Nephron (organoid): ENCODE data around the gene POR.

Experiments
- H3K27ac Mint-ChIP-seq, 3 experiments: 2 replicates each; pipeline ENCODE4 v1.8.0; 2020; ENCODE audit warnings: mixed read lengths in 3 of 3, mild to moderate bottlenecking in 2 of 3, moderate library complexity in 1 of 3
- H3K27me3 Mint-ChIP-seq: 2 replicates; pipeline ENCODE4 v1.8.0; 2021; ENCODE audit warnings: low read depth, mild to moderate bottlenecking, moderate library complexity, mixed read lengths
- H3K36me3 Mint-ChIP-seq: 2 replicates; pipeline ENCODE4 v1.8.0; 2020; ENCODE audit warnings: low read depth, mixed read lengths
- H3K4me1 Mint-ChIP-seq: 2 replicates; pipeline ENCODE4 v1.8.0; 2020; ENCODE audit warnings: mixed read lengths
- H3K4me3 Mint-ChIP-seq, 3 experiments: 2 replicates each; pipeline ENCODE4 v1.8.0; 2020; ENCODE audit warnings: mild to moderate bottlenecking in 3 of 3, mixed read lengths in 3 of 3, moderate library complexity in 2 of 3
- H3K9me3 Mint-ChIP-seq: 2 replicates; pipeline ENCODE4 v1.8.0; 2020; ENCODE audit warnings: mixed read lengths
- TF ChIP-seq, protein P1 (sequence below), 3 experiments: fragments of 200-600 bp; sonication (generic); IDR thresholded peaks; one replicate each; pipeline ENCODE4 v1.5.0; 2021; ENCODE audit warnings: antibody characterized with exemption in 3 of 3; ENCODE audit not compliant: unreplicated experiment in 3 of 3

Gene POR

DNA sequence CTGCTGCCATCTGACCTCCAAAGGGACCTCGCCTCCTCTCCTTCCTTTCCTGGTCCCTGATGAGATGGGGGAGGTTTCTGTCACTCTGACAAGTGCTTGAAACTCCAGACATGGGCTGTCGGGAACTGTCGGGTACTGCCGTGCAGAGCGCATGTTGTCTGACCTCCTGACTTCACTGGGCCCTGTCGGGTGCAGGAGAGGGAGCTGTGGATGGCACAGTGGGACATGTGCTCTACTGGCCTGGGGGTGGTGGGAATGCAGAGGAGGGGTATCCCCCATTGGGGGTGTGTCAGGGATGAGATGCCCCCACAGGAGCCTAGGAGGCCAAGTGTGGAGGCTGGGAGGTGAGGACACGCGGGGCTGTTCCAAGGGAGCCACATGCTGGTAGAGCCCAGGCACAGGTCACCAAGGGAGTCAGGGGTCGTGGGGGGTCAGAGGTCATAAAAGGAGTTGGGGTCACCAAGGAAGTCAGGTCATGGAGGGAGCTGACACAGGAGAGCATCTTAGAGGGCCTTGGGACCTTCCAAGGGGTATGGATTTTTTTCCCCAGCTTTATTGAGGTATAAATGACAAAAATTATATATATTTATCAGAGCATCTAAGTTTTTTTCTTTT lies 48.5 kb downstream of the POR start:
- H3K4me3 Mint-ChIP-seq = peak overlapping the region in 2 of 3 experiments; percentile 39 to 54
- peak overlapping the region; percentile 39 to 78 (median 78) for H3K27ac Mint-ChIP-seq
- TF ChIP-seq, protein P1, sequence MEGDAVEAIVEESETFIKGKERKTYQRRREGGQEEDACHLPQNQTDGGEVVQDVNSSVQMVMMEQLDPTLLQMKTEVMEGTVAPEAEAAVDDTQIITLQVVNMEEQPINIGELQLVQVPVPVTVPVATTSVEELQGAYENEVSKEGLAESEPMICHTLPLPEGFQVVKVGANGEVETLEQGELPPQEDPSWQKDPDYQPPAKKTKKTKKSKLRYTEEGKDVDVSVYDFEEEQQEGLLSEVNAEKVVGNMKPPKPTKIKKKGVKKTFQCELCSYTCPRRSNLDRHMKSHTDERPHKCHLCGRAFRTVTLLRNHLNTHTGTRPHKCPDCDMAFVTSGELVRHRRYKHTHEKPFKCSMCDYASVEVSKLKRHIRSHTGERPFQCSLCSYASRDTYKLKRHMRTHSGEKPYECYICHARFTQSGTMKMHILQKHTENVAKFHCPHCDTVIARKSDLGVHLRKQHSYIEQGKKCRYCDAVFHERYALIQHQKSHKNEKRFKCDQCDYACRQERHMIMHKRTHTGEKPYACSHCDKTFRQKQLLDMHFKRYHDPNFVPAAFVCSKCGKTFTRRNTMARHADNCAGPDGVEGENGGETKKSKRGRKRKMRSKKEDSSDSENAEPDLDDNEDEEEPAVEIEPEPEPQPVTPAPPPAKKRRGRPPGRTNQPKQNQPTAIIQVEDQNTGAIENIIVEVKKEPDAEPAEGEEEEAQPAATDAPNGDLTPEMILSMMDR (IDR thresholded peaks at IDR 0.05; ENCODE audit: unreplicated experiment in 3 of 3) = no peak
- no peaks in the 10 kb centered on the region for H3K9me3 Mint-ChIP-seq
- H3K27me3 Mint-ChIP-seq = peaks cover 3% of the 10 kb centered on the region
- H3K4me1 Mint-ChIP-seq = peaks cover 52% of the 10 kb centered on the region
- peaks cover 23% of the 10 kb centered on the region for H3K36me3 Mint-ChIP-seq

DNA sequence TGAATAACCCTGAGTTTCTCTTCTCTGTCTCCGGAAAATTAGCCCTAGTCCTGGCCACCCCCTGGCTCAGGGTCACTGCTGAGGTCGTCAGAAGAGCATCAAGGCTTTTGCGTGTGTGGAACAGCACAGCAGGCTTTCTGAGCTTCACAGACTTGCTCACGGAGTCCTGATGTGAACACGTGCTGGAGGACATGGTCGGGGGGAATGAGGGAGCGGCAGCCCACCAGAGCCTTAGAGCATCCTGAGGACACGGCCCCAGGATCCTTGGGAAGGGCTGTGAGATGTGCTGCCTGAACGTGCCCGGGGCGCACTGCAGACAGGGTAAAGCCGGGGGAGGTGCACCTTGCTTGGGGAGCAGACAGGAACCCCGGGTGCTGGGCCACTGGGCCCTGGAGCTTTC lies 50.7 kb downstream of the POR start:
- H3K9me3 Mint-ChIP-seq = no peaks in the 10 kb centered on the region
- peaks cover 18% of the 10 kb centered on the region for H3K36me3 Mint-ChIP-seq
- H3K4me1 Mint-ChIP-seq = peaks cover 67% of the 10 kb centered on the region
- TF ChIP-seq, protein P1 (IDR thresholded peaks at IDR 0.05; ENCODE audit: unreplicated experiment in 3 of 3) = no peak
- H3K27ac Mint-ChIP-seq = peak overlapping the region; percentile 70 to 89 (median 87)
- H3K27me3 Mint-ChIP-seq = peaks cover 3% of the 10 kb centered on the region
- H3K4me3 Mint-ChIP-seq = peak overlapping the region in 1 of 3 experiments; percentile 37

DNA sequence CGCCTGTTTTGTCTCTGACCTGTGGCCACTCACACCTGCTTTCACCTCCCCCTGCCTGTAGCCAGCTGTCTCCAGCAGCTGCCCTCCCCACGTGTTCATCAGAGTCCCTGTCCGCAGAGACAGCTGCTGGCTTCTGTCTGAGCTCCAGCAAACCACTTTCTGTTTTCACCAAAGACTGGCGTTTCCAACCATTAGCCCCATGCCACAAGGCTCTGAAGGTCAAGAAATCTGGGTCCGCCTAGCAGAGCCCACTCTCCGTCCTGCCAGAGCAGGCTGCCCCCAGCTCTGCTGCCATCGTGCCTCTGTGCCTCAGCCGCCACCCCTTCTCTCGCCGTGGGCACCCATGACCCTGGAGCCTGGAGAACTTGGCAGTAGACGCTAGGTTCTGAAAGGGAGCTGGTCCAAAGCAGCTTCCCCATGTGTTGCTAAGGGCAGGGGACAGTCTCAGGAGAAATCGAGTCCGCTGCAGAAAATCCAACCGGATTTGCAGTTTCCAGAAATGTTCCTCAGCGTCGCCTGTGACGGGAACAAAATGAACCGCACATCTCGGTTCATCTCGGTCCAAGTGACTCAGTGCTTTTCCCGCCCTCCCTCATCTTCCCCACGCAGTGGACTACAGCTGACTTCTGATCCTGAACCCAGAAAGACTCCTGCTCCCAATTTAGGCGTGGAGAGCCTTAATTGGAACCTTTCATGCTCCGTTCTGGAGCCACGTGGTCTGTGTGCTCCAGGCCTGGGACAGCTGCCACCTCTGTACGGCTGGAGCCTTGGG lies 51.4 kb downstream of the POR start:
- Mint-ChIP-seq H3K27ac (peak overlapping the region; percentile 70 to 89 (median 87)), H3K27me3 (peaks cover 3% of the 10 kb centered on the region), H3K4me1 (peaks cover 67% of the 10 kb centered on the region), H3K36me3 (peaks cover 16% of the 10 kb centered on the region), H3K9me3 (no peaks in the 10 kb centered on the region), H3K4me3 (peak overlapping the region in 1 of 3 experiments; percentile 24)
- TF ChIP-seq, protein P1 (IDR thresholded peaks at IDR 0.05; ENCODE audit: unreplicated experiment in 3 of 3) = no peak

DNA sequence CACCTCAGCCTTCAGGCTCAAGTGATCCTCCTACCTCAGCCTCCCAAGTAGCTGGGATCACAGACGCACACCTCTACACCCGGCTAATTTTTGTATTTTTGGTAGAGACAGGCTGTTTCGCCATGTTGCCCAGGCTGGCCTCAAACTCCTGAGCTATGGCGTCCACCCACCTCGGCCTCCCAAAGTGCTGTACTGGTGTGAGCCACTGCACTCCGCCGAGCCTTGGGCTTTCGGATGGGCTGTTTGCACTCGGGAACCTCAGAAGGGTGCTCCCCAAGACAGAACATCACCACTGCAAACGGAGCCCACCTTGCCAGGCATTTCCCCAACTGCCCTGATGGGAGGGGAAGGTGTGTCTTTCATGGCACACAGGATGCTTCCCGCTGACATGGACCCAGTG lies 52.1 kb downstream of the POR start:
- Mint-ChIP-seq H3K4me1 (peaks cover 72% of the 10 kb centered on the region), H3K9me3 (no peaks in the 10 kb centered on the region), H3K36me3 (peaks cover 20% of the 10 kb centered on the region), H3K4me3 (no peak overlapping the region), H3K27me3 (peaks cover 3% of the 10 kb centered on the region), H3K27ac (peak overlapping the region; percentile 70 to 89 (median 80))
- TF ChIP-seq, protein P1 (IDR thresholded peaks at IDR 0.05; ENCODE audit: unreplicated experiment in 3 of 3) = no peak

DNA sequence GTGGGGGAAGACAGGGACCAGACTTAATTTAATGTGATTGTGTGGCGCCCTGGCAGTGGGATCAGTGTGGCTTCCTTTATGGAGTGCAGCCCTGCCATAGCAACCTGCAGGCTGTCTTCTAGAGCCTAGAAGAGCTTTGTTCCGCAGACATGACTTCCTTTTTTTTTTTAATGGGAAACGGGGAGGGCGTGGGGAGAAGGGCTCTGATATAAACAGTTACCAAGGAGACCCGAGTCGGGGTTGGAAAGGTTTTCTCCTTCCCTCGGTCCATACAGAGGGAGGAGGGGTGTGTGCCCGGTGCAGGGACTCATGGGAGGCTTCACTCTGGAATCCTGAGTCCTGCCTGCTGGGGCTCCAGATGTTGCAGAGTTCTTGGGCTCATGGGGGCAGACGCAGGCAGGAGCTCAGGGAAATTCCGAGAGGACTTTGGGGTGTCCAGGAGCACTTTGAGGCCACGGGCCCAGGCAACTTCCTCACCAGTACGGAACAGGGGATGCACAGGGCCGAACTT lies 52.6 kb downstream of the POR start:
- Mint-ChIP-seq H3K27me3 (peaks cover 3% of the 10 kb centered on the region), H3K27ac (peak overlapping the region; percentile 70 to 89 (median 80)), H3K9me3 (no peaks in the 10 kb centered on the region), H3K4me1 (peaks cover 74% of the 10 kb centered on the region), H3K4me3 (peak overlapping the region in 2 of 3 experiments; percentile 3 to 21), H3K36me3 (peaks cover 24% of the 10 kb centered on the region)
- TF ChIP-seq, protein P1 (IDR thresholded peaks at IDR 0.05; ENCODE audit: unreplicated experiment in 3 of 3) = no peak
